Mesendoderm (in vitro differentiated cells): Measurements from ENCODE around the gene PFDN6.
A peak's percentile ranks its signal among the peaks of the same experiment; 100 is the strongest.
"Not testable (repeated sequence)": the region's sequence is repeated elsewhere in the genome, so short reads cannot be mapped to it uniquely, and the experiment has no call there.

Experiments
- DNase-seq: peaks from one replicate; pipeline ENCODE4 v3.0.0; 2013
- H2AK5ac ChIP-seq: 2 replicates; pipeline ENCODE4 v1.6.1; 2013; ENCODE audit warnings: low read length, inconsistent platforms
- H2BK120ac ChIP-seq: 2 replicates; pipeline ENCODE4 v1.6.1; 2013; ENCODE audit warnings: low read depth, mild to moderate bottlenecking, low read length, moderate library complexity, mixed read lengths
- H2BK15ac ChIP-seq: replicated peaks from 2 replicates; pipeline ENCODE4 v1.6.1; 2013; ENCODE audit warnings: low read depth, mild to moderate bottlenecking, moderate library complexity
- H2BK5ac ChIP-seq: 2 replicates; pipeline ENCODE4 v1.6.1; 2013; ENCODE audit warnings: low read length, inconsistent platforms
- H3K18ac ChIP-seq: 2 replicates; pipeline ENCODE4 v1.6.1; 2013; ENCODE audit warnings: mild to moderate bottlenecking, low read length, mixed read lengths
- H3K23ac ChIP-seq: one replicate; pipeline ENCODE4 v1.6.1; 2013; ENCODE audit warnings: low read length
- H3K27ac ChIP-seq: 2 replicates; pipeline ENCODE4 v1.5.1; 2013; ENCODE audit warnings: low read depth, mild to moderate bottlenecking, inconsistent platforms, low read length, moderate library complexity
- H3K27me3 ChIP-seq: 2 replicates; pipeline ENCODE4 v1.6.1; 2013; ENCODE audit warnings: low read length, control low read depth, mild to moderate bottlenecking, inconsistent platforms; ENCODE audit not compliant: insufficient read depth, poor library complexity
- H3K36me3 ChIP-seq: 2 replicates; pipeline ENCODE4 v1.6.1; 2013; ENCODE audit warnings: low read length, inconsistent platforms; ENCODE audit not compliant: control insufficient read depth, insufficient read depth
- H3K4ac ChIP-seq: one replicate; pipeline ENCODE4 v1.6.1; 2013; ENCODE audit warnings: low read depth, mild to moderate bottlenecking, low read length, moderate library complexity
- H3K4me1 ChIP-seq: 2 replicates; pipeline ENCODE4 v1.6.1; 2013; ENCODE audit warnings: low read depth, low read length, inconsistent platforms; ENCODE audit not compliant: control insufficient read depth
- H3K4me2 ChIP-seq: 2 replicates; pipeline ENCODE4 v1.6.1; 2013; ENCODE audit warnings: low read length
- H3K4me3 ChIP-seq: 2 replicates; pipeline ENCODE4 v1.5.1; 2013; ENCODE audit warnings: mild to moderate bottlenecking, low read length
- H3K56ac ChIP-seq: one replicate; pipeline ENCODE4 v1.6.1; 2013; ENCODE audit warnings: low read length
- H3K79me1 ChIP-seq: 2 replicates; pipeline ENCODE4 v1.6.1; 2013; ENCODE audit warnings: low read length, inconsistent platforms
- H3K79me2 ChIP-seq: 2 replicates; pipeline ENCODE4 v1.6.1; 2013; ENCODE audit warnings: mild to moderate bottlenecking, low read length; ENCODE audit not compliant: control insufficient read depth, insufficient read depth
- H3K9ac ChIP-seq: 2 replicates; pipeline ENCODE4 v1.6.1; 2013; ENCODE audit warnings: low read length, inconsistent platforms
- H4K5ac ChIP-seq: one replicate; pipeline ENCODE4 v1.6.1; 2013; ENCODE audit warnings: low read length
- H4K8ac ChIP-seq: one replicate; pipeline ENCODE4 v1.6.1; 2013; ENCODE audit warnings: low read depth, mild to moderate bottlenecking, control low read depth, low read length, moderate library complexity
- WGBS: extraction: QIAGEN DNeasy Blood & Tissue Kit; methylation state at CpG from one replicate; pipeline ENCODE4 v1.1.7; 2013; ENCODE audit warnings: low lambda C conversion rate, missing lambda C conversion rate; ENCODE audit not compliant: insufficient coverage; ENCODE audit errors: extremely low coverage; 5-methylcytosine and 5-hydroxymethylcytosine counted together

The PFDN6 gene

DNA sequence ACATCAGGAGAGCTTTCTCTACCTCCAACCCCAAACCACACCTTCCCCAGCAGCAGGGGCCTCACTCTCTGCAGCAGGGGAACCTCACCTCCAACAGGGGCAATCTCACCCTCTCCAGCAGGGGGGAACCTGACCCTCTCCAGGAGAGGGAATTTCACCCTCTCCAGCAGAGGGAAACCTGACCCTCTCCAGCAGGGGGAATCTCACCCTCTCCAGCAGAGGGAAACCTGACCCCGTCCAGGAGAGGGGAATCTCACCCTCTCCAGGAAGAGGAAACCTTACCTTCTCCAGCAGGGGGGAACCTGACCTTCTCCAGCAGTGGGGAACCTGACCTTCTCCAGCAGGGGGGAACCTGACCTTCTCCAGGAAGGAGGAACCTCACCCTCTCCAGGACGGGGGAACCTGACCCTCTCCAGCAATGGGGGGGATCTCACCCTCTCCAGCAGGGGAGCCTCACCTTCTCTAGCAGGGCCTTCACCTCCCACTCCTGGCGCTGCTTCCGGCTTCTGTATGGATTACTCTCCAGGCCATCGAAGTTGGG lies 9.4 kb upstream of the PFDN6 start:
- no peak overlapping the region for H3K9ac ChIP-seq
- H3K79me1 ChIP-seq = peaks cover 1% of the 10 kb centered on the region
- no peak overlapping the region for H4K5ac ChIP-seq
- no peak overlapping the region for H3K4me3 ChIP-seq
- no peak overlapping the region for H3K23ac ChIP-seq
- H3K4ac ChIP-seq = no peak overlapping the region
- H3K18ac ChIP-seq = no peak overlapping the region
- no peak overlapping the region for H4K8ac ChIP-seq
- peaks cover 10% of the 10 kb centered on the region for H3K36me3 ChIP-seq
- H2BK15ac ChIP-seq = no peak overlapping the region
- no peak overlapping the region for H2BK120ac ChIP-seq
- H3K4me2 ChIP-seq = no peak overlapping the region
- H2BK5ac ChIP-seq = no peak overlapping the region
- peaks cover 3% of the 10 kb centered on the region for H3K79me2 ChIP-seq
- no peak overlapping the region for H2AK5ac ChIP-seq
- peaks cover 3% of the 10 kb centered on the region for H3K4me1 ChIP-seq
- H3K56ac ChIP-seq = no peak overlapping the region
- no peaks in the 10 kb centered on the region for H3K27me3 ChIP-seq
- DNase-seq = peak; percentile 98
- no CpG with 5 or more reads among the region's 5 CpGs for WGBS
- H3K27ac ChIP-seq = no peak overlapping the region

DNA sequence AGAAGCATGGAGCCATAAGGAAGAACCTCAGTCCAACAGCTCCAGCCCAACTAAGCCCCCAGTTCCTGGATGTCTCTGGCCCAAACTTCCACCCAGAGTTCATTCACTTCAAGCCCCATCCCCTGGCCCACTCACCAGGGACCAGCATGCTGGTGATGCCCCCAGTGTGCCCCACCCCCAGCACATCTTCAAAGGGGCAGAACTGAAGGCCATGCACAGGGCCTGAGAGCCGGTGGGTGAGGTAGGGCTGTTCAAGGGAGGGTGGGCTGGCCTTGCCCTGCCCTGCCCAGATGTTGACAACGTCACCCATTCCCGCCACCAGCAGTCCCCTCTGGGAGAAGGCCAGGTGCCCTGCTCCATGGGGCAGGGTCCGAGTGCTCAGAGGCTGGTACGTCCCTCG lies 8.9 kb upstream of the PFDN6 start:
- H2BK15ac ChIP-seq = no peak overlapping the region
- H3K36me3 ChIP-seq = peaks cover 10% of the 10 kb centered on the region

GRCh38 chr6:33285214-33285613 lies 4.2 kb upstream of the PFDN6 start:
- not testable (repeated sequence) for H2BK15ac ChIP-seq, H3K36me3 ChIP-seq, H3K27ac ChIP-seq, DNase-seq, H4K8ac ChIP-seq, H3K18ac ChIP-seq, H3K9ac ChIP-seq, H2BK120ac ChIP-seq, H3K23ac ChIP-seq, H3K4me1 ChIP-seq, H2AK5ac ChIP-seq, H3K4me3 ChIP-seq, H3K4me2 ChIP-seq, H3K27me3 ChIP-seq, H2BK5ac ChIP-seq, H3K4ac ChIP-seq, H3K56ac ChIP-seq, H4K5ac ChIP-seq
- peaks cover 16% of the 10 kb centered on the region for H3K79me1 ChIP-seq
- WGBS = no CpG with 5 or more reads among the region's 4 CpGs
- peaks cover 15% of the 10 kb centered on the region for H3K79me2 ChIP-seq

More for the DNA sequence above, 8.9 kb upstream of the PFDN6 start:
- Histone ChIP-seq H3K56ac (no peak overlapping the region), H2BK5ac (no peak overlapping the region), H3K4ac (no peak overlapping the region), H2AK5ac (no peak overlapping the region), H3K79me2 (no peaks in the 10 kb centered on the region), H3K23ac (no peak overlapping the region), H3K79me1 (peaks cover 1% of the 10 kb centered on the region), H3K27me3 (no peaks in the 10 kb centered on the region), H2BK120ac (no peak overlapping the region), H4K5ac (no peak overlapping the region), H3K4me1 (peaks cover 3% of the 10 kb centered on the region), H3K9ac (no peak overlapping the region), H3K4me2 (no peak overlapping the region), H3K4me3 (no peak overlapping the region), H4K8ac (no peak overlapping the region), H3K18ac (no peak overlapping the region), H3K27ac (no peak overlapping the region)
- no peak for DNase-seq
- no CpG with 5 or more reads among the region's 6 CpGs for WGBS

DNA sequence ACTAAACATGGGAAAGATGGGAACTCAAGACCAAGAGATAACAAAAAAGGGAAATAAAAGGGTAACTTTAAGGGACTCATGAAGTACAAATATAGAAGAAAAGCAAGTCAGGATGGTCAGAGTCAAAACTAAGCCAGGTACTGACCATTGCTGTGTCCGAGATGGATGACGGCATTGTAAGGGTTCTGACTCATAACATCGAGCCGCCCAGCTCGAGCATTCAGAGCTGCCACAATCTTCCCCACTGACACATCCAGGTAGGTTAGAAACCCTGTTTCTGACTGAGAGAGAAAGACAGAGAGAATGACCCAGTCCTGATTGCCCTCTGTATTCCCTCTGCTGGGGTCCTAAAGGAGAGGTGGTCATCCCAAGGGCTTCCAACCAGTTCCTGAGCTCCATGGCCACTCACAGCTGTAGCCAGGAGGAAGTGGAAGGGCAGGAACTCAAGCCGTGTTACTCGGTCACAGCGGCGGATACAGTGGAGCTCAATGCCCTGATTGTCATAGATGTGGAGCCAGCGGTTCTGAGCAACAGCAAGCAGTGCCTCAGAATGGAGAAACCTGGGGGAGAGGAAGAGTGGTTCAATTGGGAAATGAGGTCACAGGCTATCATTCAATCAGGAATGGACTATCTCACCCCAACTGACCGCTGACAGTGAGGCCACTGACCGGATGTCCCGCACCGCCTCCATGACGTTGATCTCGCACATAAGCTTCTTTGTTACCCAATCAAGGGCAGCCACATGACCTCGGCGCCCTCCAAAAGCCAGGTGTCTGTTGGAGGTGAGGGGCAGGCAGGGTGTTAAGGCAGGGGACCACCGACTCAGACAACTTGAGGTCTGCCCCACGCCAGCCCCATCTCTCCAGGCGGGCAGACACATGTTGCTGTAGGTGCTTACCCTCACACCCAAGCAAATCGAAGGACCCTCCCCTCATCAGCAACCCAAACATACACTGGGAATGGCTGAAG lies 2.2 kb upstream of the PFDN6 start:
- H3K56ac ChIP-seq = peak overlapping the region; percentile 6
- H3K4ac ChIP-seq = no peak overlapping the region
- H3K27me3 ChIP-seq = no peaks in the 10 kb centered on the region
- peaks cover 8% of the 10 kb centered on the region for H3K36me3 ChIP-seq
- H3K79me1 ChIP-seq = peaks cover 22% of the 10 kb centered on the region
- DNase-seq = no peak
- WGBS = no CpG with 5 or more reads among the region's 22 CpGs
- H3K18ac ChIP-seq = no peak overlapping the region
- no peak overlapping the region for H3K27ac ChIP-seq
- no peak overlapping the region for H4K5ac ChIP-seq
- H3K9ac ChIP-seq = no peak overlapping the region
- no peak overlapping the region for H2AK5ac ChIP-seq
- H2BK5ac ChIP-seq = no peak overlapping the region
- no peak overlapping the region for H4K8ac ChIP-seq
- no peak overlapping the region for H3K4me2 ChIP-seq
- no peaks in the 10 kb centered on the region for H3K4me1 ChIP-seq
- no peak overlapping the region for H3K4me3 ChIP-seq
- H2BK15ac ChIP-seq = no peak overlapping the region
- no peak overlapping the region for H3K23ac ChIP-seq
- no peak overlapping the region for H2BK120ac ChIP-seq
- peaks cover 19% of the 10 kb centered on the region for H3K79me2 ChIP-seq

DNA sequence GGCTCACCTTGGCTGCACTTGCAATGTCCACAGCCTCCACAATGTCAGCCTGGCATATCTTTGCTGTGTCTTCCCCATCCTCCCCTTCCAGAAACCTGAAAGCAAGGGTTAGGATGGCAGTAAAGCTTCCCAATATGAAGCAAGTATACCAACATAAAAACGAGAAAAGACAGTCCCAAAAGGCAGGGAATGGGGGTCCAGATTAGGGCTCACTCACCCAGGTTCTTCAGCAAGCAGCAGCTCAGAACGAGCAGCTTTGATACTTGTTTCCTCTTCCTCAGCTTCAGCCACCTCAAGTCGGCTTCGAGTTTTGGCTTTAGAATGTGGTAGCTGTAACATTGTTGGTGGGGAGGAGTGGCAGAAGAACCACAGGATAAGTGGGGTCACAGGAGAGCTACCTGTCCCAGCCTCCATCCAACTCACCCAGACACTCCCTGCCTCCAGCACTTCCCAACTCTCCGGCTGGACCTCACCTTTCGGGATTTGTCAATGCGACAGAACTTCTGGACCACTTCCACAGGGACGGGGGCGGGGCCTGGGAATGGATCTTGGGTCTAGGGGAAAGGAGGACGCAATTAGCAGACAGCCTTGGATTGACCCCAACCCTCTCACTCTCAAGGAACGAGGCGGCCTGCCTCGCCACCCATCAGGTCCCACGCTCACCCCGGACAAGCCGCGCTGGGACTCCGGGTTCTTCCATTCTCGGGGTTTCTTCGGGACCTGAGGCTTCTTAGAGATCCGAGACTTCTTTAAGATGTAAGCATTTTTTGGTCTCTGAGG lies 1.1 kb upstream of the PFDN6 start:
- no peaks in the 10 kb centered on the region for H3K4me1 ChIP-seq
- H3K23ac ChIP-seq = no peak overlapping the region
- H3K36me3 ChIP-seq = peaks cover 8% of the 10 kb centered on the region
- H4K8ac ChIP-seq = no peak overlapping the region
- H2BK15ac ChIP-seq = no peak overlapping the region
- no peak overlapping the region for H2BK120ac ChIP-seq
- no peak overlapping the region for H2BK5ac ChIP-seq
- WGBS = no CpG with 5 or more reads among the region's 21 CpGs
- H3K9ac ChIP-seq = peak overlapping the region; percentile 83
- H3K79me1 ChIP-seq = peaks cover 22% of the 10 kb centered on the region
- no peak overlapping the region for H3K18ac ChIP-seq
- H3K27me3 ChIP-seq = no peaks in the 10 kb centered on the region
- H3K4me2 ChIP-seq = peak overlapping the region; percentile 75
- no peak overlapping the region for H3K4ac ChIP-seq
- peaks cover 19% of the 10 kb centered on the region for H3K79me2 ChIP-seq
- H2AK5ac ChIP-seq = no peak overlapping the region
- H4K5ac ChIP-seq = no peak overlapping the region
- peak overlapping the region; percentile 86 for H3K56ac ChIP-seq
- no peak for DNase-seq
- no peak overlapping the region for H3K27ac ChIP-seq
- peak overlapping the region; percentile 88 for H3K4me3 ChIP-seq
